NOMO-1 (cell line): ENCODE results near the gene PDZD4.

ENCODE experiments used
- DNase-seq, 2 experiments: peaks; one replicate each; lab custom pipeline; 2025; ENCODE audit not compliant: unreplicated experiment in 2 of 2; lab: John Stamatoyannopoulos, UW

The PDZD4 gene

DNA sequence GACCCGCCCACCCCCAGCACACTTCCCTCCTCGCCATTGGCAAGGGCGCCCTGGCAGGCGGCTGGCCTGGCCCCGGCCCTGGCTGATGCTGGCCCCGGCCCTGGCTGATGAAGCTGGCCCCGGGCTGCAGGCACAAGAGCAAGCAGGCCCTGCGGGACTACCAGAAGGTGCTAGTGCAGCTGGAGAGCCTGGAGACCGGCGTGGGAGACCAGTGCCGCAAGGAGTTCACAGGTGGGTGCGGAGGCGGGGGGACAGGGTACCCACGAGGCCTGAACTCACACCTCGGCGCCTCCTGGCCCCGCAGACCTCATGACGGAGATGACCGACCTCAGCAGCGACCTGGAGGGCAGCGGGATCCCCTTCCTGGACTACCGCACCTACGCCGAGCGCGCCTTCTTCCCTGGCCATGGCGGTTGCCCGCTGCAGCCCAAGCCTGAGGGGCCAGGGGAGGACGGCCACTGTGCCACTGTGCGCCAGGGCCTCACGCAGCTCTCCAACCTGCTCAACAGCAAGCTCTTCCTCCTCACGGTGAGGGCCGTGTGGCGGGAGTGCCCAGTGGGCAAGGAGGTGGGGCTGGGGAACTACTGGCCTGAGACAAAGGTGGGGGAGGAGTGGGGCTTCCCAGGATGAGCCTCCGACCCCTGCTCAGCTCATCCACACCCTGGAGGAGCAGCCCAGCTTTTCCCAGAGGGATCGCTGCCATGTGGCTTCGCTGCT, 55.6 kb downstream of the PDZD4 start:
- DNase-seq: no peak

DNA sequence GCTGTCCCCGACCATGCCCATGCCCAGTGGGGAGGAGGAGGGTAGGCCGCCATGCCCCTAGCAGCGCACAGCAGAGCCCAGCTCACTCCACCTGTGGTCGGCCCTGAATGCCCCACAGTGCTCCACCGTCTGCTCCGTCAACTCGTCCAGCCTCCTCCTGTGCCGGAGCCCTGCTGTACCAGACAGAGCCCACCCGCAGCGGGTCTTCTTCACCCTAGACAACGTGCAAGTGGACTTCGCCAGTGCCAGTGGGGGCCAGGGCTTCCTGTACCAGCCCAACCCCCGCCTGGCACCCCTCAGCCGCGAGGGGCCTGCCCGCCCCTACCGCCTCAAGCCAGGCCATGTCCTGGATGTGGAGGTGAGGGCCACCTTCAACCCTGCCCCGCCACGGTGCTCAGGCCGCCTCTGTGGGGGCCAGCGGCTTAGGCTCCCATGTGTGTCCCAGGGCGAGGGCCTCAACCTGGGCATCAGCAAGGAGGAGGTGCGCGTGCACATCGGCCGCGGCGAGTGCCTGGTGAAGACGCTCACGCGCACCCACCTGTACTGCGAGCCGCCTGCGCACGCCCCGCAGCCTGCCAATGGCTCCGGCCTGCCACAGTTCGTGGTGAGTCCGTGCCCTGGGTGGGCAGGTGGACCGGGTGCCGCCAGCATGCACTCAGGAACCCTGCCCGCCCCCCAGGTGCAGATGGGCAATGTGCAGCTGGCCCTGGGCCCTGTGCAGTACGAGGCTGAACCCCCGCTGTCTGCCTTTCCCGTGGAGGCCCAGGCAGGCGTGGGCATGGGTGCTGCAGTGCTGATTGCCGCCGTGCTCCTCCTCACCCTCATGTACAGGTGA, 56.4 kb downstream of the PDZD4 start:
- no peak for DNase-seq

DNA sequence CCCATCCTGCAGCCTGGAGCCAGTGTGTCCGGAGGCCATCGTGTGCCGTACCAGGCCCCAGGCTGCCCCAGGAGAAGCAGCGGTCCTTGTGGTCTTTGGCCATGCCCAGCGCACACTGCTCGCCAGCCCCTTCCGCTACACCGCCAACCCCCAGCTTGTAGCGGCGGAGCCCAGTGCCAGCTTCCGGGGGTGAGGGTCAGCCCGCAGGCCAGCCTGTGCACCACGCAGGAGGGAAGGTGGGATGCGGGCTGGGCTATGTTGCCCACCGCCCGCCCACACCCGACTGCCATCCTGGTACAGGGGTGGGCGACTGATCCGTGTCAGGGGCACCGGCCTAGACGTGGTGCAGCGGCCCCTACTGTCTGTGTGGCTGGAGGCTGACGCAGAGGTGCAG, 57.1 kb downstream of the PDZD4 start:
- no peak for DNase-seq

DNA sequence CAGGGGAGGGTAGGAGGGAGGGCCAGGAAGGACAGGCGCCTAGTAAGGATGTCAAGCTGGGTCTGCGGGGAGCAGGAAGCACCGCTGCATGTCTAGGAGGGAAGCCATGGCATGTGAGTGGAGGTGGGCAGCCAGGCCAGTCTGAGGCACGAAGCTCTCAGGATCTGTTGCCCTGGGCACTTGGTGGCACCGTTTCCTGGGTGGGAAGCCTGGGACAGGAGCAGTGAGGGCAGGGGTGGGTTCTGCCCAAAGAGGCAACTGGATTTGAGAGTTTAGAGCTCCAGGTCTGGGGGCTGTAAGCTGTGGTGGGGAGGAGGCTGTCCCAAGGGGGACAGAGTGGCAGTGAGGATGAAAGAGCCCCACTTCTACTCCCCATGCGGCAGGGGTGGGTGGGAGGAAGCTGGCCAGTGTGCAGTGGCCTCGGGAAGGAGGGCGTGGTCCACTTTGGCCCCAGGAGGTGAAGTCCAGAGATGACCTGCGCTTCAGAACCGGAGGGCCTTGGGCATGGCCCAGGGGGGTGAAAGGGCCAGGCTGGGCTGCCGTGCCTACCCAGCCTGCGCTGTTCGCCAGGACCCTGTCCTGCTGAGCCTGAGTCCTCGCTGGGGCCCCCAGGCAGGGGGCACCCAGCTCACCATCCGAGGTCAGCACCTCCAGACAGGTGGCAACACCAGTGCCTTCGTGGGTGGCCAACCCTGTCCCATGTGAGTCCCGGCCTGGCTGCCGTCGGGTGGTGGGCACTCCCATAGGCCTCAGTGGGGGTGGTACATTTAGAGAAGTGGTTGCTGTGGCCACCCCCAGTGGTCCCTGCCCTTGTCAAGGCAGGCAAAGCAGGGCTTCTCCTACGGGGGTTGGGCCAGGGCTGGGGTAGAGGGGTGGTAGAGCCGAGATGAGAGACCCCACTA, 57.8 kb downstream of the PDZD4 start:
- no peak for DNase-seq

DNA sequence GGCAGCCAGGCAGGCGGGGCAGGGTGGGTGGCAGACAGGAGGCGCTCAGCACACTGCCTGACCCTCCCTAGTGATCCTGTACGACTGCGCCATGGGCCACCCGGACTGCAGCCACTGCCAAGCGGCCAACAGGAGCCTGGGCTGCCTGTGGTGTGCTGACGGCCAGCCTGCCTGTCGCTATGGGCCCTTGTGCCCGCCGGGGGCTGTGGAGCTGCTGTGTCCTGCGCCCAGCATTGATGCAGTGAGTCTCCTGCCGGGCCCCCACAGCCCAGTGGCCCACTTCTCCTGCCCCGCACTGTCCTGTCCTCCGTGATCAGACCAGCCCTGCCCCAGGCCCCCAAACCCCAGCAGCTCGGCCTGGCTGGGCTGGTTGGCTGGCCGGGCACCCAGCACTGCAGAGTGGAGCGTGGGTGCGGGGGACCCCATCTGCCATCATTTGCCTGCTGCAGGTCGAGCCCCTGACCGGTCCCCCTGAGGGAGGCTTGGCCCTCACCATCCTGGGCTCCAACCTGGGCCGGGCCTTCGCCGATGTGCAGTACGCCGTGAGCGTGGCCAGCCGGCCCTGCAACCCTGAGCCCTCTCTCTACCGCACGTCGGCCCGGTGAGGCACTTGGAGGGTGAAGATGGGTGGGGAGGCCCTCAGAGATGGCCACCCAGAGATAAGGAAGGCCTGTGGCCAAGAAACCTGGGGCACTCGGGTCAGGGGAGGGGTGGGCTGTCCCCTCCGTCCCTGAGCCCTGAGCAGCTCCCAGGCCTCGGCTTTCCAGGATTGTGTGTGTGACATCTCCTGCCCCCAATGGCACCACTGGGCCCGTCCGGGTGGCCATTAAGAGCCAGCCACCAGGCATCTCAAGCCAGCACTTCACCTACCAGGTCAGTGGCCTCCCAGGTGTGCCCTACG, 58.7 kb downstream of the PDZD4 start:
- DNase-seq: no peak

DNA sequence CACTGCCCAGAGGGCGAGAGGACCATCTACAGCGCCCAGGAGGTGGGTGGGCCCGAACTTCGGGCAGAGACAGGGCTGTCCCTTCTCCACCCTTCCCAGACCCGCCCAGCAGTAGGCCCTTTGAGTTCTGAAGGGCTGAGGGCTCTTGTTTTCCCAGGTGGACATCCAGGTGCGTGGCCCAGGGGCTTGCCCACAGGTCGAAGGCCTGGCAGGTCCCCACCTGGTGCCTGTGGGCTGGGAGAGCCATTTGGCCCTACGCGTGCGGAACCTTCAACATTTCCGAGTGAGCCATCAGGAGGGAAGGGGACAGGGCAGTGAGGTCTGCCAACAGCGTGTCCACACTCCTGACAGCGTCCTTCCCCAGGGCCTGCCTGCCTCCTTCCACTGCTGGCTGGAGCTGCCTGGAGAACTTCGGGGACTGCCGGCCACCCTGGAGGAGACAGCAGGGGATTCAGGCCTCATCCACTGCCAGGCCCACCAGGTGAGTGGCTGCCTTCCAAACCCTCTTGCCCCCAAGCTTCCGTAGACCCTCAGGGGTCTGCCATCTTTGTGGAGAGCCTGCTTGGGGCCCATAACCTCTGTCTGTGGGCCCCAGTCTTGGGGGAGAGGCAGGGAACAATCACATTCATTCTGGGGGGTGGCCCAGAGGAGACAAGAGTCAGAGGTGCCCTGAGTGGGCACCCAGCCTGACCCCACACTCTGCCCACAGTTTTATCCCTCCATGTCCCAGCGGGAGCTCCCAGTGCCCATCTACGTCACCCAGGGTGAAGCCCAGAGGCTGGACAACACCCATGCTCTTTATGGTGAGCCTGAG, 59.5 kb downstream of the PDZD4 start:
- DNase-seq: no peak

DNA sequence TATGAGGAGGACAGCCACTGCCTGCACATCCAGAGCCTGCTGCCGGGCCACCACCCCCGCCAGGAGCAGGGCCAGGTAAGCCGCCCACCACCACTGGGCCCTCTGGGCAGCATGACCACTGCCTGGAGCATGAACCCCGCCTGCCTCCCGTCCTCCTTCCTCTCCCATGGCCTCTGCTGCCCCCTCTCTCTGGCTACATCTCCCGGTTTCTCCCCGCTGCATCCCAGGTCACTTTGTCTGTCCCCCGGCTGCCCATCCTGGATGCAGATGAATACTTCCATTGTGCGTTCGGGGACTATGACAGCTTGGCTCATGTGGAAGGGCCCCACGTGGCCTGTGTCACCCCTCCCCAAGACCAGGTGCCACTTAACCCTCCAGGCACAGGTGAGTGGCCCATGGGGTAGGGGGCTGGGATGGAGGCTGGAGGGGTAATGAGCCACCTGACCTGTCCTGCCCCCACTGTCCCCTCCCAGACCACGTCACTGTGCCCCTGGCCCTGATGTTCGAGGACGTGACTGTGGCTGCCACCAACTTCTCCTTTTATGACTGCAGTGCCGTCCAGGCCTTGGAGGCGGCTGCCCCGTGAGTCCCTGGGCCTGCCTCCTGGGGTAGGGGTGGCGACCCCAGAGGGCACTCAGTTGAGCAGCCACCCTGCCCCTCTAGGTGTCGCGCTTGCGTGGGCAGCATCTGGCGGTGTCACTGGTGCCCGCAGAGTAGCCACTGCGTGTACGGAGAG, 60.3 kb downstream of the PDZD4 start:
- no peak for DNase-seq

DNA sequence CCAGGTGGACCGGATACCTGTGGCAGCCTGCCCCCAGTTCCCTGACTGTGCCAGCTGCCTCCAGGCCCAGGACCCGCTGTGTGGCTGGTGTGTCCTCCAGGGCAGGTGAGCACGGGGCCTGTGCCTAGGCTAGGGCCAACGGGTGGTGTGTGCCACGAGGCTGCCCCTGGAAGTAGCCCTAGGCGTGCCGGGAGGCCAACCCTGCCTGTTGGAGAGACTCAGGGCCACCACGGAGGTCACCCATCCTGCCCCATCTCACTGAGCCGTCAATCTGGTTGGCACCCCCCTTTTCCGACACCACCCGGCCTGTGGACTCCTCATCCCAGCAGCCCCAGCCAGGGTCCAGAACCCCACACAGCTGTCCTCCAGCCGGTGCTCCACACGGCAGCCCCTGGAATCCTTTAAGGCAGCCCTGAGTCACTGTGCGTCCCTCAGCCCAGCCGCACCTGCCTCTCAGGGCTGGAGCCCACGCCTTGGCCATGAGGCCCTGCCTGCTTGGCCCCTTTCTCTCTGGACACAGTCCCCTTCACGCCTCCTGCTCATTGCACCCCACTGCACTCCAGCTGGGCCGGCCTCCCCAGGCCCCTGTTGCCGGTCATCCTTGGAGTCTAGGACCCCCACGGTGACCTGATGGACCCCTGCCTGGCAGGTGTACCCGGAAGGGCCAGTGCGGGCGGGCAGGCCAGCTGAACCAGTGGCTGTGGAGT, 61.0 kb downstream of the PDZD4 start:
- no peak for DNase-seq

DNA sequence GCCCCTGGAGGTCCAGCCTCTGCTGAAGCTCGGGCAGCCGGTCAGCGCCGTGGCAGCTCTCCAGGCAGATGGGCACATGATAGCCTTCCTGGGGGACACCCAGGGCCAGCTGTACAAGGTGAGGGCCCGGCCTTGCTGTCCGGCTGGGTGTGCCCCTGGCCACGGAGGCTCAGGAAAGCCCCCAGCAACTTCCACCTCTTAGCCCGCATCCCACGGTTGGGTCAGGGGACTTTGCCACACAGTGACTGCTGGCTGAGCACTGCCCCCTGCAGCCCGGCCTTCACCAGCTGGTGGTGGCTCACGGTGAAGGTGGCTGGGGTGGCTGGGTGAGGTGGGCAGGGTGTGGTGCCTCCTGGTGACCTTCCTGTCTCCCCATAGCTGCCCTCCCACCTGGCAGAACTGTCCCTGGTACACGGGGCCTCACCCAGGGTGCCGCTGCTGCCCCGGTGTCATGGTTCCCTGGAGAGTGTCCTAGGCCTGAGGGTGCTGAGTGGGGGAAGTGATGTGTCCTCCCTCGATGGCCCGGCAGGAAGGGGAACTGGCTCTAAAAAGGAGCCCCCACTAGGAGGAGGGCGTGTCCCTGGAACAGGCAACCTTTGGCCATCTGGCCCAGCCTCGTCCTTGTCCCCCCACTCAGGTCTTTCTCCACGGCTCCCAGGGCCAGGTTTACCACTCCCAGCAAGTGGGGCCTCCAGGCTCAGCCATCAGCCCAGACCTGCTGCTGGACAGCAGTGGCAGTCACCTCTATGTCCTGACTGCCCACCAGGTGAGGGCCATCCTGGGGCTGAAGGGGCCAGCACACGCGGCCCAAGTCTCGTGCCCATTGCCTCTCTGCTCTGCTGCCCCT, 61.8 kb downstream of the PDZD4 start:
- no peak for DNase-seq

DNA sequence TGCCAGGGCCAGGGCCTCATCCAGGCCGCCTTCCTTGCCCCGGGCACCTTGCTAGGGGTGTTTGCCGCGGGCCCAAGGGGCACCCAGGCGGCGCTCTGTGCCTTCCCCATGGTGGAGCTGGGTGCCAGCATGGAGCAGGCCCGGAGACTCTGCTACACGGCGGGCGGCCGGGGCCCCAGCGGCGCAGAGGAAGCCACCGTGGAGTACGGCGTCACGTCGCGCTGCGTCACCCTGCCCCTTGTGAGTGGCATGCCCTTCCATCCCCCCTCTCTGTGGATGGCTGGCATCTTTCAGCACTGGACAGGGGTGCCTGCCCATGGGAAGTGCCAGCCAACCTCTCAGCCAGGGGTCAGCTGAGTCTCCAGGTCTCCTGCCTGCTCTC, 62.7 kb downstream of the PDZD4 start:
- DNase-seq: no peak

DNA sequence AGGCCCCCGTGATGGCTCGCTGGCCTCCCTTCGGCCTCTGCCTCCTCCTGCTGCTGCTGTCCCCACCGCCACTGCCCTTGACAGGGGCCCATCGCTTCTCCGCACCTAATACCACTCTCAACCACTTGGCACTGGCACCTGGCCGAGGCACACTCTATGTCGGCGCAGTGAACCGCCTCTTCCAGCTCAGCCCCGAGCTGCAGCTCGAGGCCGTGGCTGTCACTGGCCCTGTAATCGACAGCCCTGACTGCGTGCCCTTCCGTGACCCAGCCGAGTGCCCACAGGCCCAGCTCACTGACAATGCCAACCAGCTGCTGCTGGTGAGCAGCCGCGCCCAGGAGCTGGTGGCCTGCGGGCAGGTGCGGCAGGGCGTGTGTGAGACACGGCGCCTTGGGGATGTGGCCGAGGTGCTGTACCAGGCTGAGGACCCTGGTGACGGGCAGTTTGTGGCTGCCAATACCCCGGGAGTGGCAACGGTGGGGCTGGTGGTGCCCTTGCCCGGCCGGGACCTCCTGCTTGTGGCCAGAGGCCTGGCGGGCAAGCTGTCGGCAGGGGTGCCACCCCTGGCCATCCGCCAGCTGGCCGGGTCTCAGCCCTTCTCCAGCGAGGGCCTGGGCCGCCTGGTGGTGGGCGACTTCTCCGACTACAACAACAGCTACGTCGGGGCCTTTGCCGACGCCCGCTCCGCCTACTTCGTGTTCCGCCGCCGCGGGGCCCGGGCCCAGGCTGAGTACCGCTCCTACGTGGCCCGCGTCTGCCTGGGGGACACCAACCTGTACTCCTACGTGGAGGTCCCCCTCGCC, 63.3 kb downstream of the PDZD4 start:
- no peak for DNase-seq

DNA sequence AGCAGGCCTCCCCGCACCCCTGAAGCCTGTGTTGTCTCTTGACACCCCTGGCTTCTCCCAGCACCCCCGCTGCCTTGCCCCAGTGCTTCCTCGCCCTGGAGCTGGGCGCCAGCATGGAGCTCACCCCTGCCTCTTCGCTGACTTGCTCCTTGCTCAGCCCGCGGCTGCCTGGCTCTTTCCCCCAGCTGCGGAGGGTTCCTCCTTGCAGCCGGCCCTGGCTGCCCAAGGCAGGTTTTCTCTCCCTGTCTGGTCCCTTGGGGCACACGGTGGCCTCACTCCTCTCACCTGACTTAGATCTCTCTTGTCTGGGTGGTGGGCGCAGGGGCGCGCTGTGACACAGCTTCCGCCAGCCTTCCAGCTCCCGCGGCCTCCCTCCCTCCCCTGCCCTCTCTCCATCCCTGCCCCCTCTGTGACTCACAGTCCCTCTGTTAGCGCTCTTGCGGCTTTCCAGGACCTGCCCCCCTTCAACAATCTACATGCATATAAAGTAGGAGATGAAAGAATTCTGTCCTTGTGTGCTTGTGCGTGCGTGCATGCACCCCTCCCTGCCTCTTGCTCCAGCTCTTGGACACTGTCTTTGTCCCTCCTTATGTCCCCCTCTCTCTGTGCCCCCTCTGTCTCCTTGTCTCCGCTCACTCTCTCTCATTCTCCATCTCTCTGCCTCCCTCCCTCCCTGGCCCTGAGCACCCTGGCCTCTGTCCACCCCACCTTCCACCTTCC, 64.1 kb downstream of the PDZD4 start:
- DNase-seq: peak; percentile 28 to 63

DNA sequence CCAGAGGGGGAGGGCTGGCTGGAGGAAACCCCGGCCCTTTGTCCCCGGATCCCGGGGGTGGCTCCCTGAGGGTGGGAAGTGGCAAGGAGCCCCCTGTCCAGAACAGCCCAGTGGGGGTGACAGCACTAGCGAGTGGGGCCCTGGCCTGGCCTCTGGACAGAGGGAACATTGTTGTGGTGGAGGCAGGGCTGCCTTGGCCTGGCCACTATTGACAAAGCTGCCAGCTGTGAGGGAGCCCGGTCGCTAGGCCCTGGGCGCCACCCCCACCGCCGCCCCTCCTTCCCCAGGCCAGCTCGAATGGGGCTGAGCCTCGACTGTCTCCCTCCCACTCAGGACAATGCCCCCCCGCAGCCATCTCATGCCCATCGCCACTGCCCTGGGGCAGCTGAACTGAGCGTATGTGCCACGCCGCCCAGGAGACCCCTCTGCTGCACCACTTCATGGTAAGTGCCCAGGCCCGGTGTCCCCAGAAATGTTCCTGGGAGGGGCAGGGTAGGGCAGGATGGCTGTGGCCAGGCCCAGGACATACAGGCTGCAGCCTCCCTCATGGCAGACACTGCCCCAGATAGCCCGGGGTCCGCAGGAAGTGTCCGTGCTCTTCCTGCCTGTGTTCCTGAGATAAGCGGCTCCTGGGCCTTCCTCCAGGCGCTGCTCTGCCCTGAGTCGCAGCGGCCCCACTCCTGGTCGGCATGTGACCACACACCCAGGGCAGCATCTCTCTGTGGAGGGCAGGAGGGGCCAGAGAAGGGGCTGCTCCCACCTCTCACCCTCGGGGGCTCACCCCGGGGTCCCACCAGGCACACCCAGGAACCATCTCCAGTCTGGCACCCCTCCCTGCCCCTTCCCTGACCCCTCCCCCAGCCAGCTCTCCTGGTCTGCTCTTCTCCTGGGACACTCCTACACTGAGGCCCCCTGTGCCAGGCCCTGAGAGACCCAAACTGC, 64.9 kb downstream of the PDZD4 start:
- no peak for DNase-seq

DNA sequence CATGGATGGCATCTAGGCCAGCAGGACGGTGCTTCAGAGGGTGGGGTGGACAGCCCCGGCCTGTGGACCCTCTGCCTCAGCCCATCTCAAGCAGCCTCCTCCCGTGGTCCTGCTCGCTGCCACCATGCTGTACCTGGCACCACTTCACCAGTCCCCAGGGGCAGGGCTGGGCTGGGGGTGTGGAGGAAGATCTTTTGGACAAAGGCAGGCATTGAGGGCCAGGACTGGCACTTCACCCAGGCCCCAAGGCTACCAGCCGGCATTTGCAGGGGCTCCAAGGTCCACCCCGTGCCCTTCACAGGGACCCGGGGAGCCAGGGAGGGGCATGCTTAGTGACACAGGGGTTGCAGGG, 65.6 kb downstream of the PDZD4 start:
- DNase-seq: no peak
